Keratinocyte (primary cell): Measurements from ENCODE around the gene SNCB.

ENCODE experiments used
- CTCF ChIP-seq, 3 experiments: IDR thresholded peaks in 1 of 3; conservative IDR thresholded peaks in 1 of 3; optimal IDR thresholded peaks in 1 of 3; 2 replicates in 2 of 3; 3 replicates in 1 of 3; pipeline versions ENCODE3 to v1.5.1; 2011; ENCODE audit warnings: low read length in 3 of 3, mild to moderate bottlenecking in 3 of 3, moderate library complexity in 2 of 3, control low read depth in 1 of 3, inconsistent platforms in 1 of 3; ENCODE audit not compliant: insufficient read depth in 2 of 3; ENCODE audit errors: extremely low read depth in 1 of 3
- EZH2 ChIP-seq: IDR thresholded peaks from one replicate; pipeline ENCODE4 v1.6.1; 2012; ENCODE audit warnings: inconsistent platforms, mild to moderate bottlenecking, low read length, moderate library complexity

GRCh38 chr5:176644294-176644693 lies 14.0 kb upstream of the SNCB start:
- TF ChIP-seq CTCF (optimal IDR thresholded peaks at IDR 0.05 in 1 of 3, IDR thresholded peaks at IDR 0.05 in 1 of 3, conservative IDR thresholded peaks at IDR 0.05 in 1 of 3; ENCODE audit: extremely low read depth in 1 of 3, insufficient read depth in 2 of 3, low read length in 3 of 3) (no peak), EZH2 (no peak)
